Medulla oblongata (tissue), 1 donor: Measurements from ENCODE around the gene LY6G6C.

ENCODE experiments used
- DNase-seq: peaks from one replicate; pipeline ENCODE4 v3.0.0-alpha.2; 2015; ENCODE audit errors: extremely low spot score

Gene LY6G6C

DNA sequence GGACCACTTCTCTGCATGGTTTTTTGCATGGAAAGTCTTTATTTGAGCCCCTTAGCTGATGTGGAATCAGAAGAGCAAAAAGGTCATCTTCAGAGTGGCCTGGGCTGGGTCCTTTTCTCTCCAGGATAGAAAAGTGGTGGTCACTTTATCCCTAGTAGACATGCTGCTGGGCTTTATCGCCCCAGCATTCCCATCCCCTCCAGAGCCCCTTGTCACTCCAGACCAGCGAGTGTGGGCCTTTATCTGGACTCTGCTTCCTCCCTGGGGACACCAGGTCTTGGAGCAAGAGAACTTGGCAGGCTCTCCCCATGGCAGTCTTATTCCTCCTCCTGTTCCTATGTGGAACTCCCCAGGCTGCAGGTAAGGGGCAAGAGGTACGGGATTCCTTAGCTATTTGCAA, 14.9 kb downstream of the LY6G6C start, which contains the start of gene LY6G6F:
LY6G6F (plus strand) TSS at position 268 of the 400 bp plus-strand sequence; CDS start at position 309, 41 bp downstream.
- DNase-seq = no peak

GRCh38 chr6:31705931-31706330, 15.6 kb downstream of the LY6G6C start:
- DNase-seq = no peak

GRCh38 chr6:31702819-31703716, 18.5 kb downstream of the LY6G6C start, which contains the start of gene ABHD16A:
Gene ABHD16A, minus strand, starts transcription at chr6:31703324. Its CDS starts 43 bp downstream, at chr6:31703281.
- peak; percentile 99 for DNase-seq

DNA sequence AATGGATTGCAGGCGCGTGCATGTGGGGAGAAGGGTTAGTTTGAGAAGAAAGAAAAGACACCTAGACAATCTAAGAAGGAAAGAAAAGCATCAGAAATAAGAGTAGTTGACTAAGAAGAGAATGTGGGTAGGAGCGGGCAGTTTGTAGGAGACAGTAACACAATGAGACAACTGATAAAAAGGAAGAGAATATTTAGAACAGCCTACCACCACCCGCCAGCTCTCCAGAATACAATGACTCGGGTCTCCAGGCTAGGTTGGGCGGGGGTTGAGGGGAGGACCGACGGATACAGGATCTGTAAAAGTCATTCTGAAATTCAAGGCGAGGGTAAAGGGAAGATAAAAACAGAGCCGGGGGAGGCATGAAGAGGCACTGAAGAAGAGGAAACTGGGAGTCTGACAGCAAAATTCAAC, 19.1 kb downstream of the LY6G6C start:
- no peak for DNase-seq

GRCh38 chr6:31701666-31702404, 19.7 kb downstream of the LY6G6C start:
- DNase-seq = peak; percentile 27

DNA sequence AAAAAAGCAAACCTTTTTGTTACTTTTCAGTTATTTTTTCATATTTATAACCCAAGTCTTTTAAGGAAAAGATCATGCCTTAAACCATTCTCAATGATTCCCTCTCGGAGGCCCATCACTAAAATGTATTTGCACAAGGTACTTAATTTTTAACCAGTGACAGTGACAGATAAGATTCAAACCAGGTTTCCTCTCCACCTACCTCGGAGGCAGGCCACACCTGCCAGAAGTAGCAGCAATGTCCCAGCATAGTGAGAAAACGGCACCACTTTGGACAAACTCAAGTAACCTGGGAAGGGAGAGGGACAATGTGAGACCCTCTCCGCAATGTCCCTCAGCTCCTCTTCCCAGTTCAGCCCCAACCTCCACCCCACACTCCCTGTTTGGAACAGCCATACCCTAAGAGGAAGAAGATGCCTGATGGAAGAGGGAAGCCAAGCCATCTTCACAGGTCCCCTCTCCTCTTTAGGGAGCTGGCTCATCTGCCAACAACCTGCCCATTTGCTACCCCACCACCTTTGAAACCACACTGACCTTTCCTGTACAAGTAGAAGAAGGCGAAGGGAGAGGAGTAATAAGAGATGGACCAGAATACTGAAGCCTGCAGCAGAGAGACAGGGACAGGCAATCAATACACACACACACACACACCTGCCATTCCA, 20.7 kb downstream of the LY6G6C start:
- DNase-seq = no peak

DNA sequence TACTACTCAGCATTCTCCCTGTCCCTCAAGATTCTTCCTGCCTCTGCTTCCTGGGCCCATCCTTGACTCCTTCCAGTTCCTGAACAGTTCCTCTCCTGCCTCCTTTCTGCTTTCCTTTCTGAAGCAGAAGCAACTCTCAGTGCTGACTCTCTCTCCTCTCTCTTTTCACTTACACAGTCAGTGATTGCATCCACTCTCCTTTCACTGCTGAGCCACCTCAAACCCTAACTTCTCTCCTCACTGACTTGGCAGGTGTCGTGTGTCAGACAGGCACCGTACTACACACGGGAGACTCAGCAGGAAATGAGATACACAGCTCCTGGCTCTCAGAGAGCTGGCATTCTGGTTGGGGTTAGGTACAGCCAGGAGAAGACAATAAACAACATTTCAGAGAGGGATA, 24.0 kb downstream of the LY6G6C start:
- no peak for DNase-seq

DNA sequence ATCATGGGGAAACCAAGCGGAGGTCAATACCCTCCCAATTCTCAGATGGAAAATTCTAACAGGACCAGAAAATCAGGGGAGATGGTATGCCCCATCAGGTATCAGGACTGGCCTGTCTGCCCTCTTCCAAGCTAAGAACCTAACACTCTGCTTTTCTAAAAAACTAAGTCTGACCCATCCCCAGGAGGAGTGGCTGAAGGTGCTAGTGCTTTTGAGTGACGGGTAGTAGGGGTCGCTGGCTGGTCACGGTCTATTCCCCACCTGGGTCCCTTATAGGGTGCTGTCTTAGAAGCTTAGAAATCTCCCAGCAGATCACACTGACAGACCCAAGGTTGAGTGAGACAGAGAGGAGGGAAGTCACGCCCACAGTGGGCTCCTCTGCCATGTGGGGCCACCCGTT, 28.0 kb downstream of the LY6G6C start:
- no peak for DNase-seq

DNA sequence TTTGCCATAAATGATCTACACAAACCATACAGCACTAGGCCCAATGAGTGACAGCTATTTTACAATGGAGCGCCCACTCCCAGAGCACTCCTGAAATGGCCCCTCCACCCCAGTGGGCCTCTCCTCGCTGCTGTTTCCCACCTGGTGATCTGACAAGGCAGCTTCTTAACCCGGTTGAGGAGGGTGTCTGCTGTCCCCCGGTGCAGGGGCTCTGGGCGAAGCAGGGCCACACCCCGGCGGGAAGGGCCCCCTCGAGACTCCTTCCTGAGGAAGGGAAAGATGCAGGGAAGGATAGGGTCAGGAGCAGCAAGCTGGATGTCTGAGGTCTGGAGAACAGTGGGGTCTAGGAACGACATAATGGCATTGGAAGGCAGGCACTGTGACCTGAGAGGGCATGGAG, 28.7 kb downstream of the LY6G6C start:
- no peak for DNase-seq

DNA sequence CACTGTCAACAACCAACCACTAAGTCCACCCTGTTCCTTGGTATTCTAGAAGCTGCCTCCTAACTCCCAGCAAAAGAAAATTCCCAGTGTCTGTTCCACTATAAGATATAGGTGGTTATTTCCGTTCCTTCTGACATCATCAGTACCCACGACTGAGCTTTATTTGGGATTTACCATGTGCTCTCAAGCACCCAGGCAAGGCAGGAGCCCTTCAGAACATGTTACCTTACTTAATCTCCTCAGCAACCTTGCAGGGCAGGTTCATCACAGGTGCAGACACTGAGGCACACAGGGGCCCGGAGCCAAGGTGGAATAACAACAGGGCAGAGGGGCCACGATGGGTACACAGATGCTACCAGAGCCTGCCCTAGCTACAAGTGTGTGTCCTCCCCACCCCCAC, 29.2 kb downstream of the LY6G6C start:
- DNase-seq = no peak

GRCh38 chr6:31691564-31692108, 29.9 kb downstream of the LY6G6C start:
- DNase-seq = no peak

GRCh38 chr6:31691078-31691463, 30.5 kb downstream of the LY6G6C start:
- no peak for DNase-seq

DNA sequence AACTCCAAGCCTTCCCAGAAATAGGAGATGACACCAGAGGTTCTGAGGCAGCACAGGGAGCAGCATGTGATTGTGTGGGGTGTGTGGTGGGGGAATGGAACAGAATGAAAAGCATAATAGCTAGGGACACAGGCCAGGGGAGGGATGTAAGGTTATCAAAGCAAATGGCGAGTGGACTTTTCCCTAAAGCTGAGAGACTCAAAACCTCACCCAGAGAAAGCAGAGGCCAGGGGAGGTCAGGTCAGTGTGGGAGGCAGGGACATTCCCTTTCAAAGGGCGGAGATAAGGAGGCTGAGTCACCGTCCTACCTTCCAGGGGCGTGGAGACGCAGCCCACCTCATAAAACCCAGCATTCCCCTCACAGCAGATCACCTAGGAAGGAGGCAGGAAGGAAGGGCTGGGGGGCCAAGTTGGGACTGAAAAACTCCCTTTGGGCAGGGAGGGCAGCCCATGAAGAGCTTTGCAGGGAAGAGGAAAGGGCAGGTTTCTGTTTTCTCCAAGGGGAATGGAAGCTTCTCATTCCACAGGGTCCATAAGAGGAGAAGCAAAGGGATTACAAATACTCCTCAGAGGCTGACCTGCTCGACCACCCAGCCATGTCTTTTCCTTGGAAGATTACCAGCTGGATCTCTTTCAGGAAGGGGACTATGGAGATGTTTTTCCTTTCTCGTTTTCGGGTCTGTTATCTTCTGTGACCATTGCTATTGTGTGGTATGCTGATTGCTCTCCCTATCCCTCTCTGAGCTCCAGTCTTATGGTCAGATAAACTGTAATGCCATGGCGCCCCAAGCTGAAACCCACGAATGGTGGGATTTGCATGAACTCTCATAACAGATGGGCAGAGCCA, 31.1 kb downstream of the LY6G6C start:
- DNase-seq = peak; percentile 62

GRCh38 chr6:31689249-31690110, 32.1 kb downstream of the LY6G6C start:
- DNase-seq = no peak

- DNase-seq = no peak
Measured at GRCh38 chr6:31687860-31688693, 33.5 kb downstream of the LY6G6C start.

DNA sequence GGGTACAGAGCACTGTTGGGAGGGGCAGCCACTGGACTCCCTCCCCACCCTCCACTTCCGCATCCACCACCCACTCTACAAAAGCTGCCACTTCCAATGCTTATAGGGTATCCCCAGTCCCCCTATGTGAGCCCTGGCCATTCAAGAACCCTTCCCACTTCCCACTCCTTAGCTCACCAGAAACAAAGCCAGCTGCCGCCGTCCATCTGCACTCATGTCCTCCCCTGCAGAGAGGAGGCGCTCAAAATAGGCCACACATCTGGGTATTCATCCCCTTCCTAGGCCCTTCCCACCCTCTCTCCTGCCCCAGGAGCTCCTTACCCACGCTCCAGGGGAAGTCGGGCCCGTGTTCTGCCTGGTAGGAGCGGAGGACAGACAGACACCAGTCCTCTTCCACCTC, 34.2 kb downstream of the LY6G6C start:
- DNase-seq = no peak

DNA sequence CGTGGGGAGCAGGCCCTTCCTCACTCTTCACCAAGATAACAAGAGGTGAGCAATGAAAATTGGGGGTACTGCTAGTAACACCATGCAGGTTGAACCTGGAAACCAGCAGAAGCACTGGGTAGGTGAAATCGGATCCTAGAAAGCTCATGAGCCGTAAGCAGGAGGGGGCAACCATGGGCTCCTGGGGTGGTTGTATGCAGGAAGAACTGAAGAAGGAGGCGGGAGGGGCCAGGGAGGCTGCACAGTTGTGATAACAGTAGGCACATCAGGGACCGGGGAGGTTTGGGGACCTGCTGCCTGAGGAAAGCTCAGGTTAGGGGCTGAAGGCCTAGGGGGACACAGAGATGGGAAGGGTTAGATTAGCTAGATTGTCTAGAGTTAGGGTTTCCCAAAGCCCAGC, 35.1 kb downstream of the LY6G6C start:
- DNase-seq = no peak

DNA sequence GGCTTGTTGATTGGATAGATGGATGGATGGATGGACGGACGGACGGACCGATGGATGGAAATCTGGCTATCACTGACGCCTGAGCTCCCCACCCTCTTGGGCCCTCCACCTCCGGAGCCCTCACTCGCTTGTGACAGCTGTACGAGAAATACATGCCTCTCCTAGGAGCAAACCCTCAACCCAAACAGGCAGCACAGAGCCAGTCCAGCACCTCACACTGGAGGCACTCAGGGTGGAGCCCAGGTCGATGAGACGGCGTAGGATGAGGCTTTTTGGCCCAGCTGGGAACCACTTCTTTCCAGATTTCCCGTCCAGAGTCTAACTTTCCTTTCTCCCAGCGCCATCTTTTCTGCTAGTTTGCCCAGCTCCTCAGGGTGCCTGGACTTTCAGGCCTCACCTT, 38.0 kb downstream of the LY6G6C start:
- DNase-seq = no peak

GRCh38 chr6:31681135-31681671, 40.3 kb downstream of the LY6G6C start:
- peak; percentile 40 for DNase-seq
